HG02798 (cell line): ENCODE results near the gene SDC3.

Experiments used
- ATAC-seq: cut with Tn5 transposase; IDR thresholded peaks from one replicate; pipeline ENCODE4 v1.9.1; 2021; ENCODE audit warnings: mild to moderate bottlenecking; ENCODE audit not compliant: unreplicated experiment, poor library complexity

Gene SDC3

DNA sequence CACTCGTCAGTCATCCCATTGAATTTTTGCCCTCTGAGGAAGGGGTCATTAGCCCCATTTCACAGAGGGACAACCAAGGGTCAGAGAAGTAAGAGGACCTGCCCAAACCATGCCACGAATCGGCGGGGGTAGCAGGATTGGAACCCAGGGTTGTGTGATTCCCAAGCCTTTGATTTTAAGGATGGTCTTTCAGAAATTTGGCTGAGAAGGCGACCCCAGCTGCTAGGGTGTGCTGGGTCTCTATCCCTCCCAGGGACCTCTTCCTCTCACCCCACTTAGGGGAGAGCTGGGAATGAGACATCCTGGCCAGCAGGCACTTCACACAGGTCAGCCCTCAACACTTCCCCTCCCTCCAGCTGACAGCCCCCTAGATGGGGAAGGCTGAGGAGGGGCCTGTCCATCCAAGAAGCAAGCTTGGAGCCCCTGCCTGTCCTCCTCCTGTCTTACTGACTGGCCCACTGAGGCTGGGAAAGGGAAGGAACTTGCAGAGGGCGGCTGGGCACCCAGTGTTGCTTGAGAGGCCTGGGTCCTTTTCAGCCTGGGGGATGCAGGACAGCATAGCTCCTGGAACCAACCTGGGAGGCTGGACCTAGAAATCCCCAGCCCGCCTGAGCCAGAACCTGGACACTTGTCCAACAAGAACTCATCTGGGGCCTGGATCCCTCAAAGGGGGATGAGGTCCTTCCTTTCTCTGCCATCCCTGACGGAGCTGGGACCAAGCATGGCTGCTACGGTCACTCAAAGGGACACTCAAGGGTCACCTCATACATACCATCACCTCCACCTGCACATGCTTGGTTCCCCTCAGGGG, 1.7 kb downstream of the SDC3 start:
- ATAC-seq: no peak

DNA sequence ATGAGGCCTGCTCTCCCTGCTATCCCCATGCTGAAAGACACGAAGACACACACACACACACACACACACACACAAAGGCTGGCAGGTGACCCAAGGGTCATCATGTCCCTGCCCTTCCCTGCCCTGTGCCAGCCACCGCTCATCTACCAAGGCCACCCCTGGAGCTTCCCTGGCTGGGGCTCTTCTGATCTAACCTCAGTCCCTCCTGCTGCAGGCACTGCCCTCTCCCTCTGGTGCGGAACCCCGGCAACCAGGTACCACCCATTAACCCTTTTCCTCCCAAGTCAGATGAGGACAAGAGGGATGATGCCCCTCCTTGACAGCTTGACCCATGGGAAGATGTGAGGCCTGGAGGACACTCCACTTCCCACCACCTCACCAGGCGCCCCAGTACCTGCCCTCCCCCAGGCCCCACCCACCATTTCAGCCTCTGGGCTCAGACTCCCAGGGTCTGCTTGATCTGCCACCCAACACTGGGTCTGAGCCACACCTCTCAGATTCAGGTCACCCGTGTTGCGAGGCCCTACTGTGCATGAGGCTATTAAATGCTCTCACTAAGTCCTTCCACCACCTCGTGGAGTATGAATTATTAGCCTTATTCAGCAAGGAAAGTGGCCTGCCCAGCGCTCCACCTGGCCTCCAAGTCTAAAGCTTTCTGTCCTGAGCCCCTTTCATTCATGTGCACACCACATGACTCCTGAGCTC, 2.5 kb downstream of the SDC3 start:
- no peak for ATAC-seq

- no peak for ATAC-seq
These were observed 3.2 kb downstream of the SDC3 start for GRCh38 chr1:30905403-30905802.

GRCh38 chr1:30904962-30905335, 3.6 kb downstream of the SDC3 start:
- ATAC-seq: no peak

GRCh38 chr1:30904191-30904961, 4.2 kb downstream of the SDC3 start:
- no peak for ATAC-seq

GRCh38 chr1:30903343-30904034, 5.1 kb downstream of the SDC3 start:
- ATAC-seq: no peak

DNA sequence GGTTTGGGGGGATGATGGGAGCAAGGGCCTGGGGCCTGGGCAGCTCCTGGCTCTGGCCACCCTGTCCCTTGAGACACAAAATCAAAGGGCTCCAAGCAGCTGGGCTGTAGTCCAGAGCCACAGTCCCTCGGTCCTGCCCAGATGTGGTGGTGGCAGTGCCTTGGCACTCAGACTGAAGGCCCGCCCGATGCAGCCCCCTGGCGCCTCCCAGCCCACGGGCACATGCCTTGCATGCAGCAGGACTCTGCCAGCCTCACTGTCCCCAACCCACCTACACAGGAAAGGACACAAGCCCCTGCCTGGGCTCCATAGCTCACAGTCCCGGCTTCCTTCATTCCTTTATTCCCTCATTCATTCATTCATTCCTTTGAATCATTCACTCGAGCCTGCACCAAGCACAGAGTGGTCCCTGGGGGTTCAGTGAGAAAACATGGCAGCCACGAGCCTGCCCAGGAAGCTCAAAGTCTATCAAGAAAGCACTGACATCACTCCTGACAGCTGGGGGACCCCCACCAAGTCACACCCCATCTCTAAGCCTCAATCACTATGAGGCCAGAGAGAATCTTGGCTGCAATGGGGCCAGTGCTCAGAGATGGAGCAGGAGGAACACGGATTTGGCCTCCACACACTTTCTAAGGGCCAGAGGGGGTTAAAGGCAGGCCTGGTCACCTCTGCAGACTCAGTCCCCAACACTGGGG, 5.8 kb downstream of the SDC3 start:
- no peak for ATAC-seq

DNA sequence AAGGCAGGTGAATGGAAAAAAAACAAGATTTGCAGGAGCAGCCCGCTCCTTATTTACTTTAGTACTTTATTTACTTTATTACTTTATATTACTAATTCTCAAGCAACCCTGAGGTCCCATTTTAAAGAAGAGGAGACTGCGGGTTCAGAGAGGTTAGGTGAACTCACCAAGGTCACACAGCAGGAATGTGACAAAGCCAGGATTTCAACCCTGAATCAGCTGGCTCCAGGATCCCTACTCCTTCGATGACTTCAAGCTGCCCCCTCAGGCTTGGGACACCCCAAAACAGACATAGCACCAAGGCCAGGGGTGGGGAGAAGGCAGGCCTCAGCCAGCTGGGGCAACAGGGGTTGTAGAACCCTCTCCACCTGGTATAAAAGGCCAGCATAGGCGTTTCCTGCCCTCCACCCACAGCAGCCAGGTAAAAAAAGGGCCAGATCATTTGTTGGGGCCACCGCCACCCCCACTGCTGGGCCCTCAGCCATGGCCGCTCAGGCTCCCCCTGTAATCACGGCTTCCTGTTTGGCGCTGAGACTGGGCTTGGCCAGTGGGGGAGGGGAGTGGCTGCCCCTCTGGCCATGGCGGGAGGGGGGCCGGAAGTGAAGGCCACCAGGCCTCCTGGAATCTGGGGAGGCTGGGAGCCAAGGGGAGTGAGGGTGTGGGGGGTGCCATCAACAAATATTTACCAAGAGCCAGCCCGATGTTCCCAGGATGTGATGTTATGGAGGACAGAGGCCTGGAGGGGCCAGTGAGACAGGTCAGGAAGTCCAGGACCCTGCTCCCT, 6.6 kb downstream of the SDC3 start:
- ATAC-seq: no peak

- ATAC-seq: no peak
These were observed 7.5 kb downstream of the SDC3 start for GRCh38 chr1:30900931-30901560.

DNA sequence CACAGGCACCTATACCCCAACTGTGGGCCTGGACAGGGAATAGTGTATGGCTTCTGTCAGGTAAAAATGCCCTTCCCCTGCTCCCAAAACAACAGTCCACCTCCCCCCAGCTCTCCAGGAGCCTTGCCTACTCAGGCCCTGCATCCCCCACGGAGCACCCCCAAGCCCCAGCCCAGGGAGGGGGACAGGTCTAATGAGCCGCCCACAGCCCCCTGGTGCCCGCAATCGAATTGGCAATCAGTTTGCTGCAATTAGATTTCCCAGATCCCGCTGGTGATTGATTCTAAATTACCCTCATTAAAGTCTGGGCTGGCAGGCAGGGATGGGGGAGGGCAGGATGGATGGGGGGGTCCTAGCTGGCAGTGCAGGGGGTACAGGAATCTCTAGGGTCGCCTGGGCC, 8.1 kb downstream of the SDC3 start:
- no peak for ATAC-seq

- ATAC-seq: no peak
These were observed 8.8 kb downstream of the SDC3 start for GRCh38 chr1:30899577-30900389.

- ATAC-seq: no peak
These were observed 10.3 kb downstream of the SDC3 start for GRCh38 chr1:30898031-30898815.

DNA sequence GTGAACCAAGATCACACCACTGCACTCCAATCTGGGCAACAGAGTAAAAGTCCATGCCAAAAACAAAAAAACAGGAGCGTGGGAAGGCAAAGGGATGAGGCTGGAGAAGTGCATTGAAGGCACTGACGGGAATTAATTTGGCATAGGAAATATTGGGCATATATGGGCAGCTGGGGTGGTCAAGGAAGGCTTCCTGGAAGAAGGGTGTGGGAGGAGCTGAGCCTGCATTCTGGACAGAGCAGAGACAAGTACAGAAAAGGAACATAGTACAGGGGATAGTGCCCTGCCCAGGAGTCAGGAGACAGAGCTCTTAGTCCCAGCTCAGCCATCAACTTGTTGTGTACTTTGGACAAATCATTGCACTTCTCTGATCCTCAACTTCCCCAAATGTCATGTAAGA, 11.7 kb downstream of the SDC3 start:
- no peak for ATAC-seq

- no peak for ATAC-seq
These were observed 12.5 kb downstream of the SDC3 start for GRCh38 chr1:30895944-30896660.

- no peak for ATAC-seq
These were observed 13.1 kb downstream of the SDC3 start for GRCh38 chr1:30895382-30895943.

- ATAC-seq: no peak
These were observed 14.0 kb downstream of the SDC3 start for GRCh38 chr1:30894508-30894973.
